Measurements from ENCODE around the gene SLC51B.
"Not testable (repeated sequence)": the region's sequence is repeated elsewhere in the genome, so short reads cannot be mapped to it uniquely, and the experiment has no call there.

SLC51B gene

GRCh38 chr15:65042776-65043327 lies 2.3 kb upstream of the SLC51B start:
- no peak for DNase-seq (ENCODE audit: low spot score)

DNA sequence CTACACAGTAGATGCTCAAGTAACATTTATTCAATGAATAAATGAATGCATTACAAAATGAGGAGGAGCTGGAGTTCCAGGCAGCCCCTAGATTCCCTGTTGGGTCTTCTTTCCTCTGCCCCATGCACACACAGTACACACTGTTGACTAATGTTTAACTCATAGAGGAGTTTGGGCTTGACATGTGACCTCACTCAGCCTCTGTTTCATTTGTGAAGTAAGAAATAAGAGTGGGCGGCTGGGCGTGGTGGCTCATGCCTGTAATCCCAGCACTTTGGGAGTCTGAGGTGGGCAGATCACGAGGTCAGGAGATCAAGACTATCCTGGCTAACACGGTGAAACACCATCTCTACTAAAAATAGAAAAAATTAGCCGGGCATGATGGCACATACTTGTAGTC lies 969 bp upstream of the SLC51B start:
- DNase-seq (ENCODE audit: low spot score) = not testable (repeated sequence)

GRCh38 chr15:65048241-65048640 lies 3.1 kb downstream of the SLC51B start:
- no peak for DNase-seq (ENCODE audit: low spot score)

DNA sequence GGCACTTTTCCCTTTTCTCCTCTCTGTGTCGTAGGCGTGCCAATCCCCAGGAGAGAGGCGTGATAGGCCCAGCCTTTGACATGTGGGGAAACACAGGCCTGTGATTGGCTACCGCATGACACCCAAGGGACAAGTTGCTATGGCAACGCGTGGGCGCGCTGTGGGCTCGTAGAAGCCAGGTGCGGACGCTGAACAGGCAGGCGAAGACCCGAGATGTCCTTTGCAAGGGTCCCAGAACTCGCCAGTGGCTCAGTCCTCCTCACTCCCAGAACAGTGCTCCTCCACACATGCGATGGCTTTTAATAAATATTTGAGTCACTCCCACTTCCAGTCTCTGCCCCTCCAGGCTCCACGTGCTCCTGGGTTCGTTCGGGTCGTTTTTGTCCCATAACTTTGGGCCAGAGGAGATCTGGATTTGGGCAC lies 4.2 kb downstream of the SLC51B start:
- peak; percentile 95 for DNase-seq (ENCODE audit: low spot score)

- no peak for DNase-seq (ENCODE audit: low spot score)
These were observed 5.1 kb downstream of the SLC51B start for GRCh38 chr15:65050270-65050669.

DNA sequence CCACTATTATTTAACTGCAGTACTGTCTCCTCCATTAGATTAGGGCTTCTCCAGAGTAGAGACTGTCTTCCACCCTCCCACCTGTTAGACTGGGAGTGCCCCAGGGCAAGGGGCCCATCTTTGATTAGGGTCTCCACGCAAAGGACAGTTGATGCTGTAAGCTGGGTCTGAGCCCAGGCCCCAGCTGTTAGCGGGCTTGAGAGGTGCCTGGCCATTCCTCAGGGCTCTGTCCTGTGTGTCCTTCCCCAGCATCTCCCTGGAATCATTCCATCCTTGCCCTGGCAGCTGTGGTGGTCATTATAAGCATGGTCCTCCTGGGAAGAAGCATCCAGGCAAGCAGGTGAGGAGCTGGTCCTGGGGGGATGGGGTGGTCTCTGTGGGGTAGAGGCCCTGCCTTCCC lies 6.1 kb downstream of the SLC51B start:
- DNase-seq (ENCODE audit: low spot score) = no peak

- no peak for DNase-seq (ENCODE audit: low spot score)
These were observed 7.8 kb downstream of the SLC51B start for GRCh38 chr15:65052956-65053355.

GRCh38 chr15:65054333-65055200 lies 9.4 kb downstream of the SLC51B start:
- DNase-seq (ENCODE audit: low spot score) = peak; percentile 76

- DNase-seq (ENCODE audit: low spot score) = no peak
These were observed 10.1 kb downstream of the SLC51B start for GRCh38 chr15:65055201-65055870.

DNA sequence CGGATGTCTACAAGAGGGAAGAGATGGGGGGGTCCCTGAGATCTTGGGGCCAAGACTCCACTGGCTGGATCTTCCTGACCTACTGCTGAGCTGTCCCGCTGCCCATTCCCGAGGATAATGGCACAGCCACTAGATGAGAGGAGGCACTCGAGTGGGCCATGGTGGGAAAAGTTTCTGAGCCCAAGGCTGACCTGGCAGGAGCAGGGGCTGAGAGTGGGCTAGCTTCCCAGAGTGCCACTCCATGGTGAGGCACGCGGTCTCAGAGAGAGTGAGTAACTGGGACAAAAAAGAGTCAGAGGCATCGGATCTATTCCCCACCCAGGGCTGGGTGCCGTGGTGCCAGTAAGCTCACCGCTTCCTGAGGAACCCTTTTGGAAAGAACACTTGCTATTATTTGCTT lies 10.9 kb downstream of the SLC51B start:
- DNase-seq (ENCODE audit: low spot score) = no peak

- no peak for DNase-seq (ENCODE audit: low spot score)
These were observed 11.8 kb downstream of the SLC51B start for GRCh38 chr15:65056868-65057548.

GRCh38 chr15:65057549-65057940 lies 12.4 kb downstream of the SLC51B start:
- DNase-seq (ENCODE audit: low spot score) = no peak

DNA sequence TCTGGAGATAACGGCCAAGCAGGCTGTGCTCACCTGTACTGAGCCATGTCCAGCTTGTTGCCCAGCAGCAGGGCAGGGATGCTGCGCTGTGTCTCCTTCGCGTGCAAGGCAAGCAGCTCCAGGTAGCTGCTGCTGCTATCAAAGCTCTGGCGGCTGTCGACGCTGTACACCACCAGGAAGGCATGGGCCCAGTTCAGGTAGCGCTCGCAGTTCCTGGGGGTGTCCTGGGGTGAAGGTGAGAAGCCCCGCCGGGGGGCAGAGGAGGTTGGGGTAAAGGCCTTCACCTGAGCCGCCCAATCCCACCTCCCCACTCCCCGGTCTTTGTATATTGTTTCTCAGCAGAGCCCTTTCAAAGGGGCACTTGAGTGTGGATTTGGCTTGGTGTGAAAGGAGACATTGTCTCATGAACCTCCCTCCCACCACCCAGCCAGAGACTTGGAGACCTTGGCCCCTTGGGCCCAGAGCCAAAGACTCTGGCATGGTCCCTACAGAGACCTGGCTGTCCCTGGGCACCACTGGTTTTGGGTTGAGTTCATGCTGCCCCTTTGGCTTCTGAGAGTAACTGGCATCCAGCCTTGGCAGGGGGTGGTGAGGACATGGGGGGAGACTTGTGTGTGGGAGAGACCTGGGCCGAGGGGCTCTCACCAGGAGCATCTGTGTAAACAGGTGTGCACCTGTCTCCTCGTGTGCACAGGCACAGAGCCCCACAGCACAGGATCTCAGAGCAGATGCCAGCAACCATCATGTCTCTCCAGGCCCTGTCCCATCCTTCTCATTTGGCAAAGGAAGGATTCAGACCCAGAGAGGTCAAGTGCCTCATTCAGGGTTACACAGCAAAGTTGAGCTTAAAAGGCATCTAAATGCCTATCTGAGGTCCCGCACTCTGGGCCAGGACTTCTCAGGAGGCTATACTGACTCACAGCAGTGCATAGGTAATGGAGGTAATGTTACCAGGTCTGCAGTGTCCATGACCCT lies 13.5 kb downstream of the SLC51B start:
- peak; percentile 75 for DNase-seq (ENCODE audit: low spot score)

GRCh38 chr15:65059369-65059750 lies 14.2 kb downstream of the SLC51B start:
- no peak for DNase-seq (ENCODE audit: low spot score)

DNA sequence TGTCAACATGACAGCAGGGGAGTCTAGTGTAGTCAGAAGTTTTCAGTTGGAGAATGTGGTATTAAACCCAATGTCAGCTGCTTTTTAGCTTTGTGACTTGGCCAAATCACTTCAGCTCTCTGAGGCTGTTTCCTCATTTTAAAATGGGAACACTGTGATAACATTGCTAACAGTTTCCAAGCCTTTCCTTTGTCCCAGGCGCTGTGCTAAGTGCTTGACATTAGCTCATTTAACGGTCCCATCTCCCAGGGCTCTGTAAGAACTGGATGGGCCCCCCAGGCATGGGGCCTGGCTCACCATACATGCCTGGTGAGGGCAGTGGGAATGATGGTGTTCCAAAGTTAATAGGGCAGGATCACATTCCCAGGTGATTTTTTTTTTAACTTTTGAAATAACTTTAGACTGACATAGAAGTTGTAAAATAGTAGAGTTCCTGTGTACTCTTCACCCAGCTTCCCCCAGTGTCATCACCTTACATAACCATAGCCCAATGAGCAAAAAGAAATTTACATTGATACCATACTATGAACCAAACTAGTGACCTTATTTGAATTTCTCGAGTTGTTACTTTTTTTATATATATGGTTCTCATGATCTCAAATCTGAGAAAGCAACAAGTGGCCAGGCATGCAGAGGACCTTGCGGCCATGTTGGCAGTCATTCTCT lies 14.9 kb downstream of the SLC51B start:
- no peak for DNase-seq (ENCODE audit: low spot score)

DNA sequence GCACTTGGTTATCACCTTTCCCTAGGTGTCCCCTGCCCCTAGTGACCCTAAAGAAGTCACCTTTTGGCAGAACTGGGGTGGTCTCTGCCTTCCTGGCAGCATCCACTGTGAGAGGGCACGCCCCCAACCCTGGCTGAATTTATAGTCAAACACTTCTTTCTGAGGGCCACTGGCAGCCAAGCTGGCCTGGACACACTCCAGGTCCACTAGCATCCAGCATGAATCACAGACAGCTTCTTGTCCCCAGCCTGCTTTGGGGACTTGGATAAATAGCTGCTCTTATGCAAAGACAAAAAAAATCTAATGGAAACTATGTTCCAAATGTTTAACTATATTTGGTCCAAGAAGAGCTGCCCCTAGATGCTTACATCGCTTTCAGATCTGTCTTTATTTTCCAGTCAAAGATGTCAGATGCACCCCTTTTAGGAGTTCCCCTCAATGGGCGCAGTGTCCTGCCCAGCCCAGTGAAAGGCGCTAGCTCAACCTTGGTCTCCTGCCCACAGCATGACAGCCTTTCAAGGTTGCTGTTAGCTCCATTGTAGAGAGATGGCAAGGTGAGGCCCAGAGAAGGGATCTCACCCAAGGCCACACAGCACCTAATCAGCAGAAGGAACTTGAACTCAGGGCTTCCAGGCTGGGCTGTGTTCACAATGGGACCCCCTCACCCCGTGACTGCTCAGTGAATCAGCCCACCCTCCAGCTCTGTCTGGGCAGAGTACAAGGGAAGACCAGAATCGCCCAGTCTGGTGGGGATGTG lies 15.6 kb downstream of the SLC51B start:
- DNase-seq (ENCODE audit: low spot score) = peak; percentile 93

GRCh38 chr15:65062061-65062460 lies 16.9 kb downstream of the SLC51B start:
- no peak for DNase-seq (ENCODE audit: low spot score)

GRCh38 chr15:65062726-65063125 lies 17.5 kb downstream of the SLC51B start:
- no peak for DNase-seq (ENCODE audit: low spot score)

DNA sequence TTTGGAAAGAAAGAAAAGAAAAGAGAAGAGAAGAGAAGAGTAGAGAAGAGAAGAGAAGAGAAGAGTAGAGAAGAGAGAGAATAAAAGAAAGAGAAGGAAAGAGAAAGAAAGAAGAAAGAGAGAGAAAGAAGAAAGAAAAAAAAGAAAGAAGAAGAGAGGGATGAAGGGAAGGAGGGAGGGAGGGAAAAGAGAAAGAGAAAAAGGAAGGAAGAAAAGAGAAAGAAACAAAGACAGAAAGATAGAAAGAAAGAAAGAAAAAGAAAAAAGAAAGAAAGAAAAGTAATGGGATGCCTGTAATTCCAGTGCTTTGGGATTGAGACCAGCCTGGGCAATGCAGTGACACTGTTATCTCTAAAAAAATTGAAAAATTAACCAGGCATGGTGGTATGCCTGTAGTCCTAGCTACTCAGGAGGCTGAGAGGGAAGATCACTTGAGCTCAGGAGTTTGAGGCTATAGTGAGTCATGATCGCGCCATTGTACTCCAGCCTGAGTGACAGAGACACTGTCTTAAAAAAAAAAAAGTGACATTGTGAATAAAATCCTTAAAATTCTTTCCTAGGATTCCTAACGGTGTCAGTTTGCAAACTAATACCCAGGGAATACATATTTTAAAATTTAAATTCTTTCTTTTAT lies 20.9 kb downstream of the SLC51B start:
- DNase-seq (ENCODE audit: low spot score) = no peak
